Natural killer cell (primary cell): ENCODE results near the gene C4orf50. TPM values are rescaled to one million over a fixed set of nuclear protein-coding genes. Genes with fewer than 3 reads are reported as not detected.

Experiments used
- ATAC-seq, 3 donors: fragments of 150-1000 bp in 2 of 3; fragments of 200-7000 bp in 1 of 3; cut with Tn5 transposase; 1 replicate in 1 of 3; 2 replicates in 2 of 3; pipeline ENCODE4 v1.10.0; 2021; ENCODE audit warnings: mild to moderate bottlenecking in 2 of 3, moderate library complexity in 2 of 3
- DNase-seq, 2 donors: peaks; one replicate each; pipeline versions ENCODE4 v3.0.0 to v3.0.0-alpha.2; 2013 to 2021; ENCODE audit warnings: mixed read lengths in 1 of 2
- H3K27ac ChIP-seq: one replicate; pipeline ENCODE4 v1.5.1; 2013; ENCODE audit warnings: mild to moderate bottlenecking, low read length
- H3K27me3 ChIP-seq: one replicate; pipeline ENCODE4 v1.6.1; 2013; ENCODE audit warnings: low read length; ENCODE audit not compliant: control insufficient read depth, insufficient read depth
- H3K36me3 ChIP-seq: one replicate; pipeline ENCODE4 v1.6.1; 2013; ENCODE audit warnings: low read length; ENCODE audit not compliant: control insufficient read depth, insufficient read depth
- H3K4me1 ChIP-seq: one replicate; pipeline ENCODE4 v1.6.1; 2013; ENCODE audit warnings: low read length; ENCODE audit not compliant: control insufficient read depth, insufficient read depth
- H3K4me3 ChIP-seq: one replicate; pipeline ENCODE4 v1.5.1; 2013; ENCODE audit warnings: low read length
- H3K9me3 ChIP-seq: one replicate; pipeline ENCODE4 v1.6.1; 2013; ENCODE audit warnings: low read length; ENCODE audit not compliant: control insufficient read depth, insufficient read depth
- H3K27ac Mint-ChIP-seq, 2 donors: one replicate each; pipeline ENCODE4 v1.8.0; 2022; ENCODE audit warnings: mild to moderate bottlenecking in 2 of 2, mixed read lengths in 2 of 2, moderate library complexity in 1 of 2
- H3K27me3 Mint-ChIP-seq, 2 donors: one replicate each; pipeline ENCODE4 v1.8.0; 2022; ENCODE audit warnings: low read depth in 2 of 2, mixed read lengths in 2 of 2
- H3K36me3 Mint-ChIP-seq: one replicate; pipeline ENCODE4 v1.8.0; 2022; ENCODE audit warnings: mixed read lengths
- H3K4me1 Mint-ChIP-seq, 2 donors: one replicate each; pipeline ENCODE4 v1.8.0; 2022; ENCODE audit warnings: mixed read lengths in 2 of 2
- H3K4me3 Mint-ChIP-seq: one replicate; pipeline ENCODE4 v1.8.0; 2022; ENCODE audit warnings: mild to moderate bottlenecking, moderate library complexity, mixed read lengths
- H3K9me3 Mint-ChIP-seq, 2 donors: one replicate each; pipeline ENCODE4 v1.8.0; 2022; ENCODE audit warnings: mixed read lengths in 2 of 2
- WGBS: methylation state at CpG from one replicate; pipeline ENCODE4 v1.1.7; 2013; ENCODE audit warnings: missing lambda C conversion rate; ENCODE audit not compliant: insufficient coverage; 5-methylcytosine and 5-hydroxymethylcytosine counted together
- intact Hi-C: fragments of 100-400 bp; cut with micrococcal nuclease; formaldehyde crosslinking; loops from one replicate; pipeline ENCODE4 v1.14.2; 2022
- total RNA-seq, 4 donors: library from RNA; stranded (reverse); fragments of 120-200 nt in 1 of 4; gene quantifications; one replicate each; pipeline versions ENCODE4 v1.2.3 to v1.2.4, GENCODE V29; 2013 to 2022
- TF ChIP-seq, protein P1 (sequence below): fragments of 200-600 bp; IDR thresholded peaks from one replicate; pipeline ENCODE4 v1.8.0; 2022; ENCODE audit warnings: antibody characterized with exemption

C4orf50 gene
- total RNA-seq, 3 donors from 2014 or later (not counting 1 experiment from before 2014, with no cell fraction given) = 0.63 to 2.7 (median 1.8) TPM

DNA sequence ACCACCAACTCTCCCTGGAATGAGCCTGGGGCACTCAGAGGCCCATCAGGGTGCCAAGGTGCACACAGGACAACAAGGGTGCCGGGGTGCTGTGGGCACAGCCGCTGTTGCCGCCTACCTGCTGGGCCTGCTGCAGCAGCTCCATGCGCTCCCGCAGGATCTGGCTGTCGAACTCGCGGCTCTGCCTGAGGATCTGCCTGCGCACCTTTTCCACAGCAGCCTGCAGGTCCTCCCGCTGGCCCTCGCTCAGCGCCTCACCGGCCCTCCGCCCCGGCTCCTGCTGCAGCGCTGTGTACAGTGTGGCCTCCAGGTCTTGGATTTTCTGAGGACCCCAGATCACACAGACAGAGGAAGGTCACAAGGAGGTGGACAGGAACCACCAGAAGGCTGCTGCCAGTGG lies 17.6 kb upstream of the C4orf50 start:
- H3K27ac ChIP-seq = no peak overlapping the region
- no peaks in the 10 kb centered on the region for H3K9me3 ChIP-seq
- no peaks in the 10 kb centered on the region for H3K36me3 ChIP-seq
- ATAC-seq (no peak), DNase-seq (no peak)
- Mint-ChIP-seq H3K4me3 (no peak overlapping the region), H3K27ac (no peak overlapping the region), H3K4me1 (no peaks in the 10 kb centered on the region), H3K9me3 (no peaks in the 10 kb centered on the region), H3K27me3 (peaks cover 0 to 4% of the 10 kb centered on the region in 2 donors), H3K36me3 (no peaks in the 10 kb centered on the region)
- TF ChIP-seq, protein P1, sequence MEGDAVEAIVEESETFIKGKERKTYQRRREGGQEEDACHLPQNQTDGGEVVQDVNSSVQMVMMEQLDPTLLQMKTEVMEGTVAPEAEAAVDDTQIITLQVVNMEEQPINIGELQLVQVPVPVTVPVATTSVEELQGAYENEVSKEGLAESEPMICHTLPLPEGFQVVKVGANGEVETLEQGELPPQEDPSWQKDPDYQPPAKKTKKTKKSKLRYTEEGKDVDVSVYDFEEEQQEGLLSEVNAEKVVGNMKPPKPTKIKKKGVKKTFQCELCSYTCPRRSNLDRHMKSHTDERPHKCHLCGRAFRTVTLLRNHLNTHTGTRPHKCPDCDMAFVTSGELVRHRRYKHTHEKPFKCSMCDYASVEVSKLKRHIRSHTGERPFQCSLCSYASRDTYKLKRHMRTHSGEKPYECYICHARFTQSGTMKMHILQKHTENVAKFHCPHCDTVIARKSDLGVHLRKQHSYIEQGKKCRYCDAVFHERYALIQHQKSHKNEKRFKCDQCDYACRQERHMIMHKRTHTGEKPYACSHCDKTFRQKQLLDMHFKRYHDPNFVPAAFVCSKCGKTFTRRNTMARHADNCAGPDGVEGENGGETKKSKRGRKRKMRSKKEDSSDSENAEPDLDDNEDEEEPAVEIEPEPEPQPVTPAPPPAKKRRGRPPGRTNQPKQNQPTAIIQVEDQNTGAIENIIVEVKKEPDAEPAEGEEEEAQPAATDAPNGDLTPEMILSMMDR = no peak
- intact Hi-C loops = no loop called here
- 94% methylated on average over 16 of the region's 16 CpGs for WGBS
- H3K4me3 ChIP-seq = no peak overlapping the region
- no peaks in the 10 kb centered on the region for H3K4me1 ChIP-seq
- H3K27me3 ChIP-seq = no peaks in the 10 kb centered on the region

DNA sequence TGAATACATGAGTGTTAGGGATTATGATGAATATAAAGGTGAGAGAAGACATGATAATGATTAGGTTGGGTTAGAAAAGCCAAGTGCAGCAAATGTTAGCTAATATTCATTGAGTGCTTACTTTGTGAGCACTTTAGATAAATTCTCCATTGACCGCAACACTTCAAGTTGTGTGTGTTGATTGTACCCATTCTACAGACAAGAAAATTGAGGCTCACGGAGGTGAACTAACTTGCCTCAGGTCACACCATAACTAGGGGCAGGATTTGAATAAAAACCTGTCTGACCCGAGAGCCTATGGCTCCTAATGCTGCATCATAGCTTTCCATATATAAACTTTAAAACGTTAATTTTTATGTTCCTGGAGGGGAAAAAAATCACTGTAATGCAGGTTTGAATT lies 15.2 kb upstream of the C4orf50 start:
- no peak overlapping the region for H3K4me3 ChIP-seq

DNA sequence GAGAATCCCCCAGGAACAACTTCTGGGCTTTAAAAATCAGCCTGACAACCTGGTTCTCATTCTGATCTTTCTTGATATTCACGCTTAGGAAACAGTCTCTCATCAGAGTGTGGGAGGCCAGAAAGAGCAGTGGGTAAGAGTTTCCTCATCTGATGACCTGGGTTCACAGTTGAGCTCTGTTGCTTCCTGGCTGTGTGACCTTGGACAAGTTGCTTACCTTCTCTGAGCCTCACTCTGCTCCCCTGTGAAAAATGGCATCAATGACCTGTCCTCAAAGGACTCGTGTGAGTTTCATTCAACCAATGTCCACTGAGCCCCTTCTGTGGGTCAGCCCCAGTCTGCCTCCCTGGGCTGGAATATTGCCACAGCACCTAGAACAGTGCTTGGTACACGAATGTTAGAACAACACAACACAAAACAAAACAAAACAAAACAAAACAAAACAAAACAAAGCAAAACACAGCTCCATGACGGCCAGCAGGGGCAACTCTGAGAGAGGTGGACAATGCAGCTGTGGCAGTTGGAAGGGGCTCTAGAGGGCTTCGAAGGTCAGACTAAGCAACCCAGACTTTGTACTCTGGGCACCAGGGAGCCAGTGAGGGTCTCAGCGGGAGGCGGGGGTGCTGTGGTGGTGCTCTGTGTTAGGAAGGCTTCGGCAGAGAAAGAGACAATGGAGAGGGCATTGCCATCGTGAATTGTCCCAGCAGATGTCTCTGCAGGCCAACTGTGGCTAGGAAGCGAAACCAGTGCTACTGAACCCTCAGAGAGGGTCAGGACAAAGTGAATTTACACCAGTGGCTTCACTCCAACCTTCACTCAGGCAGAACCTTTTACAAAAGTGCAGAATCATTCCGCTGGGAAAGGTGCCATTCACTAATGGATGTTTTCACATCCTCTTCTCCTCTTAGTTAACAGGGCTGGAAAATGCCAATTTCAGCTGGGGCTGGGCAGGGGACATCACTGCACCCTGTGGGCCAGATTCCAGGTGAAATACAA lies 14.3 kb upstream of the C4orf50 start:
- DNase-seq = no peak
- no peak overlapping the region for H3K4me3 Mint-ChIP-seq
- Histone ChIP-seq H3K4me1 (no peaks in the 10 kb centered on the region), H3K4me3 (no peak overlapping the region), H3K27ac (no peak overlapping the region), H3K9me3 (no peaks in the 10 kb centered on the region), H3K36me3 (no peaks in the 10 kb centered on the region), H3K27me3 (no peaks in the 10 kb centered on the region)
- no peaks in the 10 kb centered on the region for H3K36me3 Mint-ChIP-seq
- 63% methylated on average over 11 of the region's 11 CpGs for WGBS
- no peak overlapping the region for H3K27ac Mint-ChIP-seq
- intact Hi-C loops = no loop called here
- ATAC-seq = no peak
- peaks cover 0 to 4% of the 10 kb centered on the region in 2 donors for H3K27me3 Mint-ChIP-seq
- no peaks in the 10 kb centered on the region for H3K9me3 Mint-ChIP-seq
- TF ChIP-seq, protein P1 = no peak
- H3K4me1 Mint-ChIP-seq = no peaks in the 10 kb centered on the region

More for the DNA sequence above, 15.2 kb upstream of the C4orf50 start:
- H3K27me3 Mint-ChIP-seq = peaks cover 0 to 4% of the 10 kb centered on the region in 2 donors
- no peak for DNase-seq
- no peaks in the 10 kb centered on the region for H3K36me3 Mint-ChIP-seq
- H3K4me1 Mint-ChIP-seq = no peaks in the 10 kb centered on the region
- Histone ChIP-seq H3K27ac (no peak overlapping the region), H3K27me3 (no peaks in the 10 kb centered on the region), H3K4me1 (no peaks in the 10 kb centered on the region), H3K9me3 (no peaks in the 10 kb centered on the region), H3K36me3 (no peaks in the 10 kb centered on the region)
- intact Hi-C loops = no loop called here
- no peak for ATAC-seq
- no peaks in the 10 kb centered on the region for H3K9me3 Mint-ChIP-seq
- no peak overlapping the region for H3K27ac Mint-ChIP-seq
- no peak overlapping the region for H3K4me3 Mint-ChIP-seq
- WGBS = 100% methylated on average over 4 of the region's 4 CpGs
- TF ChIP-seq, protein P1 = no peak
